Subcutaneous adipose tissue (tissue), 4 donors: ENCODE data around the gene OR2W3. TPM values are rescaled to one million over a fixed set of nuclear protein-coding genes. Genes with fewer than 3 reads are reported as not detected.

Source experiments
- total RNA-seq, 4 donors: library from RNA; depleted of rRNA; stranded (reverse); fragments of >200 nt; gene quantifications; one replicate each; pipeline ENCODE4 v1.1.0, GENCODE V29; 2016
- TF ChIP-seq, protein P1 (sequence below): fragments of 450-650 bp; IDR thresholded peaks from one replicate; pipeline ENCODE4 v1.5.1; 2016; ENCODE audit warnings: low read depth, mild to moderate bottlenecking, control low read depth, antibody characterized with exemption, moderate library complexity

Gene OR2W3
- total RNA-seq, result 1 to 10 TPM in 1 of 4 donors, not detected in 3; 3.1 TPM

DNA sequence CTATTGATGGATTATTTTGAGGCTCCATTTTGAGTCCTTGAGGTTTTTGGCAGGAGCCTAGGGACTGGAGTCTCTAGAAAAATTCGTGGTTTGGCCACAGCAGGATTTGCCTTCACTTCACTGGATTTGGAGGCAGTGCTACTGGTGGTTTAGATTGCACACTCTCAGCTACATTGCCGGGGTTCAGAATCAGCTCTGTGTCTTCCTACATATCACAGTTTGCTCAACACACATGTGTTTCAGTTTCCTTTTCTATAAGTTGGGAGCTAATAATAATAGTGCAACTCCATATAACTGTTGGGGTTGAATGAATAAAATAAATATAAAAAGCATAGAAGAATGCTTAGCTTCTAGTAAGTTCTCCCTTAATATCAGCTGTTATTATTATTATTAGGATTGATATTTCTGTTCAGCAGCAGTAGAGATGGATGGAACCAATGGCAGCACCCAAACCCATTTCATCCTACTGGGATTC lies at the start of gene OR2W3:
Gene OR2W3 (plus strand): TSS at position 425 of the 475 bp plus-strand sequence. CDS start 0 bp downstream, at position 425.
- TF ChIP-seq, protein P1, sequence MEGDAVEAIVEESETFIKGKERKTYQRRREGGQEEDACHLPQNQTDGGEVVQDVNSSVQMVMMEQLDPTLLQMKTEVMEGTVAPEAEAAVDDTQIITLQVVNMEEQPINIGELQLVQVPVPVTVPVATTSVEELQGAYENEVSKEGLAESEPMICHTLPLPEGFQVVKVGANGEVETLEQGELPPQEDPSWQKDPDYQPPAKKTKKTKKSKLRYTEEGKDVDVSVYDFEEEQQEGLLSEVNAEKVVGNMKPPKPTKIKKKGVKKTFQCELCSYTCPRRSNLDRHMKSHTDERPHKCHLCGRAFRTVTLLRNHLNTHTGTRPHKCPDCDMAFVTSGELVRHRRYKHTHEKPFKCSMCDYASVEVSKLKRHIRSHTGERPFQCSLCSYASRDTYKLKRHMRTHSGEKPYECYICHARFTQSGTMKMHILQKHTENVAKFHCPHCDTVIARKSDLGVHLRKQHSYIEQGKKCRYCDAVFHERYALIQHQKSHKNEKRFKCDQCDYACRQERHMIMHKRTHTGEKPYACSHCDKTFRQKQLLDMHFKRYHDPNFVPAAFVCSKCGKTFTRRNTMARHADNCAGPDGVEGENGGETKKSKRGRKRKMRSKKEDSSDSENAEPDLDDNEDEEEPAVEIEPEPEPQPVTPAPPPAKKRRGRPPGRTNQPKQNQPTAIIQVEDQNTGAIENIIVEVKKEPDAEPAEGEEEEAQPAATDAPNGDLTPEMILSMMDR, result no peak

DNA sequence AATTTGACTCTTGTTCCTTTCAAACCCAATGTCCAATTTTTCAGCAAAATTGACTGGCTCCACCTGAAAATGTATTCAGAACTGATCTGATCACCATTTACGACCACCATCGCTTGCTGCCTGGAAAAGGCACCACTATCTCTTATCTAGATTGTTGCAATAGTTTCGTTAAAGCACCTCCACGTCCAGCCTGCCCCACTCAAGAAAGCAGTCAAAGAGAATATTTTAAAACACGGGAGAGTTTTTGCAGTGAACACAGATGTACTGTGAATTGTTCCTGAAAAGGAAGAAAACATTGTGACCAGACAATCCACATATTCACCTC lies 49.7 kb upstream of the OR2W3 start:
- TF ChIP-seq, protein P1, result no peak

DNA sequence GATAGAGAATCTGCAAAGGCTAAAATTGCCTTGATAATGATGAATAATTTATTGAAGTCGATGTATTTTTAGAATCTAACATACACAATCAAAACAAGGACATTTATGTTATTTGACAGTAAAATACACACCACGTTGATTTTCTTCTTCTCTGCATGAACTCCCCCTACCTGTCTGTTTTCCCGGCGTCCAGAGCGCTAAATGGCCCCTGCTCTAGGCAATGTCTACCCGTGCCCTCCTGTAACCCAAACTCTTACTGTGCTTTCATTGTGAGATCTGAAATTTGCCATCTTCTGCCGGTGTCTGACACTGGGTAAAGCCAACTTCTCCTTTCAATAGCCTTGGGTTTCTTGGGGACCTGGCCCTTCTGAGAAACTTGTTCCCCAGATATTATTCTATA lies 47.0 kb upstream of the OR2W3 start:
- TF ChIP-seq, protein P1, result no peak

DNA sequence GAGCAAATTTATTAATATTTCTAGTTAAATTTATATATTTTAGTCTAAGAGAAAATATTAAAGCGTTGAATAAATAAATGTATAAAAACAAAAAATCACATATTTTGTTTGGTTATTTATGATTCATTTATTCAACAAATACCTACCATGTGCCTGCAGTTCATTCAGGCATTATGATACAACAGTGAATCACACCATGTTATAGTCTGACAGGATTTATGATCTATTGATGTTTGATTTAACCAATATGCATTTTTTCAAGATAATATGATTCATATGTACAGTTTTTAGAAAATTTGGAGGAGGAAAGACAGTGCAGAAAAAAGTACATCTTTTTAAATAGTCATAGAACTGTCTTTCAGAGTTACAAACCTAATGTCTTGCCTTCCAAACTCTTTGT lies 45.8 kb upstream of the OR2W3 start:
- TF ChIP-seq, protein P1, result no peak

DNA sequence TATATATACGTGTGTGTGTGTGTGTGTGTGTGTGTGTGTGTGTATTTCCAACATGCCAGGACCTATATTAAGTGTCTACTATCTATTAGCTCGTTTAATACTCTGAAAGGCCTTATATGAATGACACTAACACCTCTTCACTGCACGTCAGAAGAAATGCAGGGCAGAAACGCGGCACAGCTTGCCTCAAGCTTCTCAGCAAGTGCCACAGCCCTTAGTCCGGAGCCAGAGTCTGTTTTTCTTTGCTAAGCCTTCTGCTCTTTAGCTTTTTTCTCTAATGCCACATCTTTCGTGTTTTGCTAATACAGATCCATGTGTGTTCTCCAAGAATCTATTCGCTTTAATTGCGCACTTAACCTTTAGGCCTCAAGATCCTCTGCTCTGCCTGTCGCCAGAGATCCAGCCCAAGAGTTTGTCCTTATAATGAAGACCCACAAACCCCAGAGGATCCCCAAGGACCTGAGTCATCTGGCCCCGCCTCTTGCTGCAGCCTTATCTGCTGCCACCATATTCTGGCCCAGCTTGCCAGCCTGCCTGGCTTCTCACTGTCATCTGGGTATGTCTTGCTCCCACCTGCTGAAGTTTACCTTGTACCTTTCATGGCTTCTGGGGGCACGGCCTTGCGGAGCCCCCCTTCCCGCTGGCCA lies 40.4 kb upstream of the OR2W3 start:
- TF ChIP-seq, protein P1, result no peak

DNA sequence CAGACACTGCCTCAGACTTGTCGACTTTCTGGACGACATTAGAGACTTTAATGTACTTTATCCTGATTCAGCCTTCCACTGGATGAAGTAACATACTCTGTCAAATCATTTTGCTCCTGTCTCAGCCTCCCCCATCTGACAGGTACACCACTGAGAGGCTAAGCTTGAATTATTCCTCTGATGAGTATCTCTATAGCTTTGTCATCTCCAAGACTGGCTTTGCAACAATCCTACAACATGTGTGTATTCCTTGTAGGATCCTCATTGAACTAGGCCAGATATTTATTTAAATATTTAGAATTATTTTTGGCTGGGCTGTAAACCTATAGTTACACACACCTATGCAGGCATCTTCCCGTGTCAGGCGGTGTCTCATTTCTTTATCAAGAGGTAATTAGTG lies 39.5 kb upstream of the OR2W3 start:
- TF ChIP-seq, protein P1, result no peak

DNA sequence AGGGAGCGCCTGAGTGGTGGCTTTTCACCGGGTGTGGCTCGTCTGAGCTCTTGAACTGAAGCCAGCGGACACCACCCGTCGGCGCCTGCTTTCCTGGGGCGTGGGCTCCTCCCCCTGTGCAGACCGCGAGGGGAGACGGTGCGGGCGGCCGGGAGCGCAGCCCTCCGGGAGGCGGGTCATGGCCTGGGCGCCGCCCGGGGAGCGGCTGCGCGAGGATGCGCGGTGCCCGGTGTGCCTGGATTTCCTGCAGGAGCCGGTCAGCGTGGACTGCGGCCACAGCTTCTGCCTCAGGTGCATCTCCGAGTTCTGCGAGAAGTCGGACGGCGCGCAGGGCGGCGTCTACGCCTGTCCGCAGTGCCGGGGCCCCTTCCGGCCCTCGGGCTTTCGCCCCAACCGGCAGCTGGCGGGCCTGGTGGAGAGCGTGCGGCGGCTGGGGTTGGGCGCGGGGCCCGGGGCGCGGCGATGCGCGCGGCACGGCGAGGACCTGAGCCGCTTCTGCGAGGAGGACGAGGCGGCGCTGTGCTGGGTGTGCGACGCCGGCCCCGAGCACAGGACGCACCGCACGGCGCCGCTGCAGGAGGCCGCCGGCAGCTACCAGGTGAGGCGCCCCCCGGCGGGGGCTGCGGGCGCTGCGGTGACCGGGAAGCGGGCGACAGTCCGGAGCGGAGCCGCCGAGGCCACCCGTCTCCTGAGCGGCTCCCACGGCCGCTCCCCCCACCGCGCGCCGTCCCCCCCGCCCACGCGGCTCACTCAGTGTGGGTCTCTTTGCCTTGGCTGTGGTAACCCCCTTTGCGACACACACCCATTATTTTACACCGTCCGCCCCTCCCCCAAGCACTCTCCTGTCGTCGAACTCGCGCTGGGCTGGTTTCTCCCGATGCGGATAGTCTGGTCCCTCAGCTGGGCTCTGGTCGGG lies 38.1 kb upstream of the OR2W3 start, which contains the start of gene TRIM58:
Gene TRIM58 (plus strand): TSS at position 119 of the 916 bp plus-strand sequence. CDS start 60 bp downstream, at position 179.
- TF ChIP-seq, protein P1, result no peak
